ENCODE results near the gene DGAT2.

Gene DGAT2

GRCh38 chr11:75781831-75782230 is 13.3 kb downstream of the DGAT2 start:
- no peak for DNase-seq

- DNase-seq: no peak
Measured at GRCh38 chr11:75782540-75783263, 14.1 kb downstream of the DGAT2 start.

GRCh38 chr11:75783416-75784084 is 15.0 kb downstream of the DGAT2 start:
- DNase-seq: no peak

GRCh38 chr11:75784085-75784478 is 15.5 kb downstream of the DGAT2 start:
- DNase-seq: no peak

- no peak for DNase-seq
Measured at GRCh38 chr11:75784506-75784905, 15.9 kb downstream of the DGAT2 start.

GRCh38 chr11:75785187-75785586 is 16.6 kb downstream of the DGAT2 start:
- DNase-seq: no peak

- DNase-seq: no peak
Measured at GRCh38 chr11:75786101-75786736, 17.6 kb downstream of the DGAT2 start.

- no peak for DNase-seq
Measured at GRCh38 chr11:75789521-75789920, 20.9 kb downstream of the DGAT2 start.

GRCh38 chr11:75790986-75791385 is 22.4 kb downstream of the DGAT2 start:
- DNase-seq: no peak

- DNase-seq: no peak
Measured at GRCh38 chr11:75792127-75792731, 23.7 kb downstream of the DGAT2 start.

GRCh38 chr11:75792997-75793800 is 24.6 kb downstream of the DGAT2 start:
- no peak for DNase-seq

GRCh38 chr11:75793966-75794365 is 25.4 kb downstream of the DGAT2 start:
- no peak for DNase-seq

- DNase-seq: no peak
Measured at GRCh38 chr11:75795276-75796090, 26.9 kb downstream of the DGAT2 start.

- DNase-seq: no peak
Measured at GRCh38 chr11:75796091-75796435, 27.5 kb downstream of the DGAT2 start.

GRCh38 chr11:75797116-75797515 is 28.5 kb downstream of the DGAT2 start:
- DNase-seq: no peak

GRCh38 chr11:75797792-75798191 is 29.2 kb downstream of the DGAT2 start:
- DNase-seq: no peak

GRCh38 chr11:75800136-75800675 is 31.6 kb downstream of the DGAT2 start:
- DNase-seq: no peak

GRCh38 chr11:75800728-75801361 is 32.3 kb downstream of the DGAT2 start:
- no peak for DNase-seq

- no peak for DNase-seq
Measured at GRCh38 chr11:75801362-75802020, 32.9 kb downstream of the DGAT2 start.

GRCh38 chr11:75802021-75802912 is 33.7 kb downstream of the DGAT2 start:
- DNase-seq: no peak

Measured in DMS153 (cell line).